GM18909 (cell line): ENCODE data around the gene PDZD2.
"Not testable (repeated sequence)": the region's sequence is repeated elsewhere in the genome, so short reads cannot be mapped to it uniquely, and the experiment has no call there.

ENCODE experiments used
- ATAC-seq: cut with Tn5 transposase; IDR thresholded peaks from one replicate; pipeline ENCODE4 v1.9.1; 2021; ENCODE audit warnings: mild to moderate bottlenecking; ENCODE audit not compliant: unreplicated experiment, poor library complexity

Gene PDZD2

GRCh38 chr5:32022638-32023037, 383.7 kb downstream of the PDZD2 start:
- ATAC-seq: no peak

DNA sequence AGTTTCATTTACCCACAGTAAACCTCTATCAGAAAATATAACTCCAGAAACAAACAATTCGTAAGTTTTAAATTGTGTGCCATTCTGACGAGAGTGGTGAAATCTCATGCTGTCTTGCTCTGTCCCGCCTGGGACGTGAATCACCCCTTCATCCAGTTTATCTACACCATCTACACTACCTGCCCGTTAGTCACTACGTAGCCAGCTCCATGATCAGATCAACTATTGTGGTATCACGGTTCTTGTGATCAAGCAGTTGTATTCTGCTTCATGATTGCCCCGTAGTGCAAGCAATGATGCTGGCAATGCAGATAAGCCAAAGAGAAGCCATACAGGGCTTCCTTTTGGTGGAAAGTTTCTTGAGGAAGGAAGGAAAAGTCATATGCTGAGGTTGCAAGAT, 384.9 kb downstream of the PDZD2 start:
- ATAC-seq: no peak

GRCh38 chr5:32024751-32025150, 385.8 kb downstream of the PDZD2 start:
- no peak for ATAC-seq

DNA sequence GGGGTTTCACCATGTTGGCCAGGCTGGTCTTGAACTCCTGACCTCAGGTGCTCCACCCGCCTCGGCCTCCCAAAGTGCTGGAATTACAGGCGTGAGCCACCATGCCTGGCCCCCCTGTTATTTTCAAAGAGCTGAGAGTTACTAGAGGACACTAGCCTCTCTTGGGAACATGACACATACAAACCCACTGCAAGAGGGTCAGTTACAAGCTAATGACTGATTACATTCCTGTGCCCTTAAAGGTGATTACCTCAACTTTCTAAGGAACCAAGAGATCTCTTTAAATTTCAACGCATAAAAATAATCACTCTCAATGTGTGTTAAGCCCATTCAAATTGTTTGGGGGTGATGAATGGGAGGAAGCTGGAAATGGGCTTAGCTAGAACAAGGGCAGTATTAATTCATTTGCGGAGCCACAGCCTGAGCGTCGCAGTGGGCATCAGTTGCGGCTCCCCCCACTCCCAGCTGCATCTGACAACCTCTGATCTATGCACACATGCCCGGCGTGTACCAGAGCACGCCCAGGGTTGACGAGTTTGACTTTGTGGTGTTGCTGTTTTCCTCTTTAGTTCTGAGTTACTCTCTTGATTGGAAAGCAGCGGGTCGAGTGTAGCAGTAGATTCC, 388.3 kb downstream of the PDZD2 start:
- ATAC-seq: no peak

DNA sequence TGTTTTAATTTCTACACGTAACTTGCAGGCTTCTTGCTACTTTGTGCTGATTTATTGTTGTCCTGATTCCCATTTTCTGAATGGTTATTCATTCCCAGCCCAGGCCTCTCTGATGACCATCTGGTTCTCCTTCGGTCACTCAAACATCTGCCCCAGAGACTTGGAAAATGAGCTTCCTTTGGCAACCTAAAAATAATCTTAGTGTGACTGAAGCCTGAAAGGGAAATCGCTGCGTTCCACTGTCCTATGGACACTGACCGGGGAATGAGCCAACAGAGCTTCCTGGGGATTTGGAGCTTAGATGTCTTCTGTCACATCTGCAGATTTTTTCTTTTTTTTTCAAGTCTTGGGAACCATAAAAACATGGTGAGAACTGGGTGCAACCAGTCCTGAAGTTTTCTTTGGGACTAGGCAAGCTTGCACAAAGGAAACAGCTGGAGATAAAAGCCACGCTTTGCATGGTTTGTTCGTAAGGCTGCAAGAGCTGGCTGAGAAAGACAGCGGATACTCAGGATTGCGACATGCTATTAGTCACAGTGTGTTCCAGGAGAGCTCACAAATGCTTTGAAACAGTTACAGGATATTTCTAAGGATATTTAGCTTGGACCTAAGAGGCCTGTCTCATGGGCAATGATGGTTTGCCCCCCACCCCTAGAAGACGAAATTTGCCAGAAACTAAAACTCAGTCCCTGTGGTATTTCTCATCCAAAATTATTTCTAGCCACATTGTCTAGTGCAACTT, 389.0 kb downstream of the PDZD2 start:
- no peak for ATAC-seq

- ATAC-seq: no peak
Observed at GRCh38 chr5:32029261-32029660, 390.3 kb downstream of the PDZD2 start.

DNA sequence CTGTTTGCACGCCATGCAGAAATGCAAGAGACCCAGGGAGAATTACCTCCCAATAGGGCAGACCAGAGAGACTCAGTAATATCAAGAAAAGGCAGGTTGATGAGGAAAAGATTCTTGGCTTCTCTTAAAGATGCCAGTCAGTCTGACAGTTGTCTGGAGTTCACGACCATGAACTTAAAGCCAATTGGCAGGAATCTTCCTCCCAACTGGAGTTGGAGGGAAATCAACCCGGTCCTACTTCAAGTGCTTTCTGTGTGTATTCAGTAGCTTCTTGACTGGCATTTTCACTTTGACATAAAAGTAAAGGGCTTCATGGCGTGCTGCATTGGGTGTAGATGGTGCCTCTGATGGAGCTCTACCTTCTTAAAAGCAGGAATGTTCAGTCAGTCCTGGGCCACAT, 390.9 kb downstream of the PDZD2 start:
- ATAC-seq: no peak

DNA sequence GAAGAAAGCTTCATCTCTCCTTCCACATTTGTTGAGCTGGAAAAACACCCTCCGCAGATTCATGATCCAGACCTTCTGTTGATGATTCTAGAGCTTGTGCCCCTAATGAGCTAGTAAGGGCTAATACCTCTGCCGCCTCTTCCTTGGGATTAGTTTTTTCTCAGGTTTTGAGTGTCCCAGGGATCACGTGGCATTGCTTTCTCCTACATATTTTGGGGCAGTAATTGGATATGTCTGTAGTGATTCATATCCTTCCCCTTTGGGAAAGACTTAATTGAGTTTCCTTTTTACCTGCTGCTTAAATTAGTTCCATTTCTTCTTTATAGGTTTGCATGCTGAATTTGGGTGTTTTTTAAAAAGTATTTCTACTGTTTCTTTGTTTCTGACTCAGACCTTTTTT, 391.3 kb downstream of the PDZD2 start:
- no peak for ATAC-seq

GRCh38 chr5:32030686-32031085, 391.8 kb downstream of the PDZD2 start:
- ATAC-seq: no peak

DNA sequence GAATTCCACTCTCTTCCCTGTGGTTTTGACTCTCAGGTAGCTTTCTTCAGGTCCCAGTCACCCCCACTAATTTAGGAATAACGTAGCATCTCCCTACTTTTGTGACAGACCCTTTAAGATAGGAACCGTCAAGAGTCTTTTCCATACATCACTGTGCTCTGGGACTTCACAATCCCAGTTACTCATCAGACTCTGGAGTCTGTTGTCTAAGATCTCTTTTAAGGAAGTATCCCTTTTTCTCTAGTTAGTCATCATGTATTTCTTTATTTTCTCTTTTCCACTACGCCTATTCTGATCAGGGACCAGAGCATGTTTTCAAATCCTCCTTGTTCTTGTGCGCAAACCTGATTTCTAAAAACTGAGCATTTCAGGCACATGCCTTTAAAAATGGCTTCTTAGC, 392.2 kb downstream of the PDZD2 start:
- ATAC-seq: no peak

DNA sequence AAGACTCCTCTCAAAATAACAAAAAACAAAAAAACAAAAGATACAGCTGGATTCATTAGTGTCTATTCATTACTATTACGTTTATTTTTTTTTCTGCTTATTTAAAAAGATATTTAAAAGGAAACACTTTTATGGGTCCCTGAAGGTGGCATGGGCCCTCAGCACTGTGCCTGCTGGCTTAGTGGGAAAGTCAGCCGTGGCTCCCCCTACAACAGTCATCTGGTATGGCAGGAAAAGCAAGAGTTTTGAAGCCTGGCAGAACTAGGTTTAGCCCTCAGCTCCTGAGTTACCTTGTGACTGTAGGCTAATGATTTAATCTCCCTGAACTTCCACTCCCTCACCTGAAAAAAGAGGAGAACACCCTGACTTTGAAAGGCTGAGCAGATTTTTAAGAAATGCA, 399.6 kb downstream of the PDZD2 start:
- no peak for ATAC-seq

DNA sequence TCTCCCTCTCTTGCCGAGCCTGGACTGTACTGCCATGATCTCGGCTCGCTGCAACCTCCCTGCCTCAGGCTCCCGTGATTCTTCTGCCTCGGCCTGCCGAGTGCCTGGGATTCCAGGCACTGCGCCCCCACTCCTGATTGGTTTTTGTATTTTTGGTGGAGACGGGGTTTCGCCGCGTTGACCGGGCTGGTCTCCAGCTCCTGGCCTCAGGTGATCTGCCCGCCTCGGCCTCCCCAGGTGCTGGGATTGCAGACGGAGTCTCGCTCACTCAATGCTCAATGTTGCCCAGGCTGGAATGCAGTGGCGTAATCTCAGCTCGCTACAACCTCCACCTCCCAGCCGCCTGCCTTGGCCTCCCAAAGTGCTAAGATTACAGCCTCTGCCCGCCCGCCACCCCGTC, 400.2 kb downstream of the PDZD2 start:
- ATAC-seq: not testable (repeated sequence)

GRCh38 chr5:32039601-32040000, 400.7 kb downstream of the PDZD2 start:
- not testable (repeated sequence) for ATAC-seq

DNA sequence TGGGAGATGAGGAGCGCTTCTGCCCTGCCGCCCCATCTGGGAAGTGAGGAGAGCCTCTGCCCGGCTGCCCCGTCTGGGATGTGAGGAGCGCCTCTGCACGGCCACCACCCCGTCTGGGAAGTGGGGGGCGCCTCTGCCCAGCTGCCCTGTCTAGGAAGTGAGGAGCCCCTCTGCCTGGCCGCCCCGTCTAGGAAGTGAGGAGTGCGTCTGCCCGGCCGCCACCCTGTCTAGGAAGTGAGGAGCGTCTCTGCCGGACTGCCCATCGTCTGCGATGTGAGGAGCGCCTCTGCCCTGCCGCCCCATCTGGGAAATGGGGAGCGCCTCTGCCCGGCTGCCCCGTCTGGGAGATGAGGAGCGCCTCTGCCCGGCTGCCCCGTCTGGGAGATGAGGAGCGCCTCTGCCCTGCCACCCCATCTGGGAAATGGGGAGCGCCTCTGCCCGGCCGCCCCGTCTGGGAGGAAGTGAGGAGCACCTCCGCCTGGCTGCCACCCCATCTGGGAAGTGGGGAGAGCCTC, 401.3 kb downstream of the PDZD2 start:
- ATAC-seq: not testable (repeated sequence)

GRCh38 chr5:32042551-32042961, 403.6 kb downstream of the PDZD2 start:
- no peak for ATAC-seq

DNA sequence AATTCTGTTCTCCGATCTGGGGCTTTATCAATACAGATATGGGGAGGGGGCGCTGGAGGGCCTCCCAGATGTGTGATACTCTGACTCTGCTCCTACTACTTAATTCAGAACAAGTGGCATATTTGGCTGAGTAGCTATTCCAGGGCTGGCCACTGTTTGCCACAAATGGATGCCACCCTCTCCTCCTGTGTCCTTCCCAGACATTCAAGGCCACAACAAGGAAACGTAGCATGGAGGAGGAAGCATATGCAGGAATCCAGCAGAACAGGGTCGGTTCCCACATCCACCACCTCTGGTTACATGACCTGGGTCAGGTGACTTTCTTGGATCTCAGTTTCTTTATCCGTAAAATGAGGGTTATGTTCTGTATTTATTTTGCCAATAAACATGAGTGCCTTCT, 404.2 kb downstream of the PDZD2 start:
- no peak for ATAC-seq

GRCh38 chr5:32044434-32044833, 405.5 kb downstream of the PDZD2 start:
- ATAC-seq: no peak

GRCh38 chr5:32044939-32045338, 406.0 kb downstream of the PDZD2 start:
- no peak for ATAC-seq

DNA sequence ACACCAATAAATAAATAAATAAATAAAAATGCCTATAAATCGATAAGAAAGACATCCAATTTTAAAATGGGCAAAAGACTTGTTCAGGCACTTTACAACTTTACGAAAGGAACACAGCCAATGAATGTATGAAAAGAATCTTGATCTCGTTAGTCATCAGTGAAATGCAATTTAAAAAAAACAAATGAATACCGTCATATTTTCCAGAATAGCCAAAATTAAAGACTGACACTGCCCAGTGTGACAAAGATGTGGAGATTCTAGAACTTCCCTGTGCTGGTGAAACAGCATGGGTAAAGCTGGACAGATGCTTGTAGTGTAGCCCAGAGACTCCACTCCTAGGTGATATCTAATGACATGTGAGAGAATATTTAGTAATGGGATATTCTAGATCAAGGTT, 408.1 kb downstream of the PDZD2 start:
- no peak for ATAC-seq

- no peak for ATAC-seq
Observed at GRCh38 chr5:32051796-32052195, 412.9 kb downstream of the PDZD2 start.

DNA sequence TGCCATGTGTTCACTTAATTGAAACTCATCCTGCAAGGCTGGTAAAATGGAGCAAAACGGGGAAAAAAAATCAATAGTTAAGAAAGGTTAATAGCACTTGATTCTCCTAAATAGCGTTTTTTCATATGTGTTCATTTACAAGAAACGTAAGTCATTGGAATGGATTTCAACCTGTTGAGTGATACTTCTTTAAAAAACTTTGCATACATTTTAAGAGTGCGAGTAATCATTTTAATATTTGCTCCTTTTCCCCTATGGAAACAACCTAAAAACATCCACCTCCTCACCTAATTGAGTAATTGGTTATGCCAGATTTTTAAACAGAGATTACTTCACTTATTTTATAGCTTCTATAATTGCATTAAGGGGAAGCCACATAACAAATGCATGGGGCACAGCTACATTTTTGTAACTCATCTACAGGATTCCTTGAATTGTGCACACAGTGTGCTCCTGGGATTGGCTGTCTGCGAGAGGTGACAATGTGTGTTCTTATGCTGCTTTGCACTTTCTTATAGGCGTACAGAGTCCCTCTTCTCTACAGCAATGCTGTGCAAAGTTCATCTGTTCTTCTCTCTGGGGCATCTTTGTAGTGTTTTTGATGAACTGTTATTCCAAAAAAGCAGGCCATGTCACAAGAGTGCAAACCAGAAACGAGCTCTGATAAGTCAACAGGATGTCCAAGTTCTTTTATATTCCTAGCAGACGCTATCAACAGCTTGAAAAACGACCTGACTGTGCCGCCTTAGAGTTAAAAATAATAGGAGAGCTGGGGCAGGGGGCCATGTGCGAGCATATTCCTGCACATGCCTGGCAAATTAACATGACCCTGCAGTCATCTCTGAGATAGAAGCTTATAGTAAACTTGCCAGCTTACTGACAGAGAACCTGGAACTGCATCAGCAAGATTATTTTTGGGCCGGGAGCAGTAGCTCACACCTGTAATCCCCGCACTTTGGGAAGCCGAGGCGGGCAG, 417.2 kb downstream of the PDZD2 start:
- ATAC-seq: no peak
